BE2C (cell line): Measurements from ENCODE around the gene MESP1.

Experiments
- DNase-seq: peaks from one replicate; pipeline ENCODE4 v3.0.0-alpha.2; 2020
- H3K27me3 ChIP-seq: fragments of 250-450 bp; sonication (Bioruptor Pico); 2 replicates; pipeline ENCODE4 v1.5.1; 2020; ENCODE audit warnings: mild to moderate bottlenecking
- H3K36me3 ChIP-seq: fragments of 250-450 bp; sonication (Bioruptor Pico); 2 replicates; pipeline ENCODE4 v1.5.1; 2020; ENCODE audit warnings: mild to moderate bottlenecking
- H3K4me1 ChIP-seq: fragments of 250-450 bp; sonication (Bioruptor Pico); 2 replicates; pipeline ENCODE4 v1.5.1; 2020
- H3K4me3 ChIP-seq: 2 replicates; pipeline ENCODE4 v1.5.1; 2011; ENCODE audit warnings: low read depth, low read length
- H3K9me3 ChIP-seq: fragments of 250-450 bp; sonication (Bioruptor Pico); 2 replicates; pipeline ENCODE4 v1.5.1; 2020
- CTCF ChIP-seq: IDR thresholded peaks from 2 replicates; pipeline ENCODE4 v1.5.1; 2012; ENCODE audit warnings: mild to moderate bottlenecking, low read depth, low read length

MESP1 gene

GRCh38 chr15:89728254-89728653 is 22.8 kb downstream of the MESP1 start:
- no peaks in the 10 kb centered on the region for H3K36me3 ChIP-seq
- no peaks in the 10 kb centered on the region for H3K9me3 ChIP-seq
- TF ChIP-seq CTCF: no peak
- no peaks in the 10 kb centered on the region for H3K4me1 ChIP-seq
- no peaks in the 10 kb centered on the region for H3K27me3 ChIP-seq
- no peak for DNase-seq
- H3K4me3 ChIP-seq: no peak overlapping the region

- no peaks in the 10 kb centered on the region for H3K27me3 ChIP-seq
- no peaks in the 10 kb centered on the region for H3K4me1 ChIP-seq
- H3K4me3 ChIP-seq: no peak overlapping the region
- H3K9me3 ChIP-seq: no peaks in the 10 kb centered on the region
- no peak for DNase-seq
- TF ChIP-seq CTCF: no peak
- no peaks in the 10 kb centered on the region for H3K36me3 ChIP-seq
These were observed 26.0 kb downstream of the MESP1 start for GRCh38 chr15:89725064-89725463.

- no peaks in the 10 kb centered on the region for H3K9me3 ChIP-seq
- H3K27me3 ChIP-seq: no peaks in the 10 kb centered on the region
- no peaks in the 10 kb centered on the region for H3K36me3 ChIP-seq
- no peak for DNase-seq
- no peak for TF ChIP-seq CTCF
- H3K4me1 ChIP-seq: no peaks in the 10 kb centered on the region
- H3K4me3 ChIP-seq: no peak overlapping the region
These were observed 26.4 kb downstream of the MESP1 start for GRCh38 chr15:89724621-89725020.

- Histone ChIP-seq H3K9me3 (no peaks in the 10 kb centered on the region), H3K36me3 (no peaks in the 10 kb centered on the region), H3K4me3 (no peak overlapping the region), H3K27me3 (no peaks in the 10 kb centered on the region), H3K4me1 (no peaks in the 10 kb centered on the region)
- DNase-seq: no peak
- TF ChIP-seq CTCF: no peak
These were observed 28.0 kb downstream of the MESP1 start for GRCh38 chr15:89723031-89723430.

GRCh38 chr15:89714775-89715174 is 36.3 kb downstream of the MESP1 start:
- no peaks in the 10 kb centered on the region for H3K9me3 ChIP-seq
- DNase-seq: no peak
- no peak for TF ChIP-seq CTCF

GRCh38 chr15:89707577-89707976 is 43.5 kb downstream of the MESP1 start:
- no peak for DNase-seq

More at GRCh38 chr15:89714775-89715174, 36.3 kb downstream of the MESP1 start:
- no peaks in the 10 kb centered on the region for H3K4me1 ChIP-seq
- H3K27me3 ChIP-seq: no peaks in the 10 kb centered on the region
- no peaks in the 10 kb centered on the region for H3K36me3 ChIP-seq
- H3K4me3 ChIP-seq: no peak overlapping the region

More at GRCh38 chr15:89707577-89707976, 43.5 kb downstream of the MESP1 start:
- no peaks in the 10 kb centered on the region for H3K9me3 ChIP-seq
- no peak overlapping the region for H3K4me3 ChIP-seq
- H3K27me3 ChIP-seq: no peaks in the 10 kb centered on the region; the same call in 1 of the 2 replicates
- TF ChIP-seq CTCF: no peak
- no peaks in the 10 kb centered on the region for H3K4me1 ChIP-seq
- H3K36me3 ChIP-seq: no peaks in the 10 kb centered on the region
